Esophagus muscularis mucosa (tissue), 4 donors: ENCODE data around the gene ANTKMT. TPM values are rescaled to one million over a fixed set of nuclear protein-coding genes. Genes with fewer than 3 reads are reported as not detected.

Experiments
- DNase-seq: peaks from one replicate; pipeline ENCODE4 v3.0.0-alpha.2; 2017; ENCODE audit errors: extremely low spot score
- H3K27ac ChIP-seq, 4 donors: fragments of 200-600 bp; sonication (generic); replicated peaks in 1 of 4; 1 replicate in 3 of 4; 2 replicates in 1 of 4; pipeline ENCODE4 v1.5.1; 2016 to 2019; ENCODE audit warnings: mild to moderate bottlenecking in 1 of 4
- H3K27me3 ChIP-seq, 4 donors: fragments of 200-600 bp; sonication (generic); one replicate each; pipeline versions ENCODE4 v1.5.1 to v1.6.0; 2016 to 2019
- H3K36me3 ChIP-seq, 4 donors: fragments of 200-600 bp; sonication (generic); one replicate each; pipeline ENCODE4 v1.5.1; 2016 to 2019
- H3K4me1 ChIP-seq, 4 donors: fragments of 200-600 bp; sonication (generic); one replicate each; pipeline ENCODE4 v1.5.1; 2016 to 2019
- H3K4me3 ChIP-seq, 4 donors: fragments of 200-600 bp; sonication (generic); 1 replicate in 2 of 4; 2 replicates in 2 of 4; pipeline ENCODE4 v1.5.1; 2016 to 2019; ENCODE audit warnings: mild to moderate bottlenecking in 4 of 4, moderate library complexity in 1 of 4
- H3K9me3 ChIP-seq, 4 donors: fragments of 200-600 bp; sonication (generic); 1 replicate in 3 of 4; 2 replicates in 1 of 4; pipeline ENCODE4 v1.5.1; 2016 to 2019
- CTCF ChIP-seq, 3 experiments: fragments of 200-600 bp in 2 of 3; fragments of 450-650 bp in 1 of 3; sonication (generic) in 2 of 3; IDR thresholded peaks; one replicate each; pipeline ENCODE4 v1.5.1; 2017 to 2019; ENCODE audit warnings: antibody characterized with exemption in 3 of 3, mild to moderate bottlenecking in 2 of 3, moderate library complexity in 1 of 3
- EP300 ChIP-seq: sonication (generic); formaldehyde crosslinking; IDR thresholded peaks from one replicate; pipeline ENCODE4 v1.6.1; 2017; ENCODE audit warnings: antibody characterized with exemption
- POLR2A ChIP-seq: fragments of 450-650 bp; IDR thresholded peaks from one replicate; pipeline ENCODE4 v1.6.1; 2017; ENCODE audit warnings: antibody characterized with exemption, moderate library complexity, mild to moderate bottlenecking, low read depth
- POLR2AphosphoS5 ChIP-seq, 2 donors: sonication (generic); formaldehyde crosslinking; IDR thresholded peaks; one replicate each; pipeline ENCODE4 v1.6.1; 2017; ENCODE audit warnings: antibody characterized with exemption in 2 of 2
- WGBS: methylation state at CpG from one replicate; pipeline ENCODE4 v1.1.5; 2018; 5-methylcytosine and 5-hydroxymethylcytosine counted together
- intact Hi-C: fragments of 100-400 bp; cut with DNase I; formaldehyde crosslinking; loops from one replicate; pipeline ENCODE4 v1.15.1; 2023
- total RNA-seq, 4 donors: library from RNA; depleted of rRNA; stranded (reverse); fragments of >200 nt; gene quantifications; one replicate each; pipeline versions ENCODE4 v1.1.0 to v1.2.1, GENCODE V29; 2016

Gene ANTKMT
- total RNA-seq, 4 donors from 2014 or later = 26.5 to 48.6 (median 40.3) TPM

GRCh38 chr16:681746-682427 is 39.1 kb upstream of the ANTKMT start:
- WGBS = 71% methylated on average over 11 of the region's 28 CpGs
- intact Hi-C loops = no loop called here
- Histone ChIP-seq H3K27ac (peak overlapping the region in 1 of 4 donors; percentile 93), H3K4me3 (peak overlapping the region; percentile 4 to 98 (median 96)), H3K9me3 (no peaks in the 10 kb centered on the region), H3K36me3 (peaks cover 21 to 40% (median 30%) of the 10 kb centered on the region in 4 donors), H3K27me3 (no peaks in the 10 kb centered on the region), H3K4me1 (peaks cover 55 to 71% (median 64%) of the 10 kb centered on the region in 4 donors)
- no peak for DNase-seq
- TF ChIP-seq EP300 = no peak
- no peak for TF ChIP-seq CTCF (IDR thresholded peaks at IDR 0.05)
- TF ChIP-seq POLR2A = no peak
- TF ChIP-seq POLR2AphosphoS5 (IDR thresholded peaks at IDR 0.05) = no peak

- no peak for TF ChIP-seq EP300
- TF ChIP-seq POLR2AphosphoS5 (IDR thresholded peaks at IDR 0.05) = no peak
- H3K4me1 ChIP-seq = peaks cover 55 to 78% (median 64%) of the 10 kb centered on the region in 4 donors
- WGBS = 82% methylated on average over 21 of the region's 36 CpGs
- no peaks in the 10 kb centered on the region for H3K9me3 ChIP-seq
- peak overlapping the region in 3 of 4 donors; percentile 72 to 80 (median 80) for H3K4me3 ChIP-seq
- no peak for DNase-seq
- H3K27me3 ChIP-seq = no peaks in the 10 kb centered on the region
- intact Hi-C loops = no loop called here
- peaks cover 21 to 49% (median 39%) of the 10 kb centered on the region in 4 donors for H3K36me3 ChIP-seq
- peak overlapping the region in 1 of 4 donors; percentile 87 for H3K27ac ChIP-seq
These were observed 38.2 kb upstream of the ANTKMT start for GRCh38 chr16:682493-683395.

GRCh38 chr16:683396-684070 is 37.4 kb upstream of the ANTKMT start:
- H3K36me3 ChIP-seq = peaks cover 21 to 52% (median 40%) of the 10 kb centered on the region in 4 donors
- H3K4me3 ChIP-seq = peak overlapping the region; percentile 72 to 80 (median 79)
- H3K27ac ChIP-seq = peak overlapping the region; percentile 73 to 87 (median 80)
- WGBS = 28% methylated on average over 25 of the region's 57 CpGs
- intact Hi-C loops = no loop called here
- no peaks in the 10 kb centered on the region for H3K9me3 ChIP-seq
- no peaks in the 10 kb centered on the region for H3K27me3 ChIP-seq
- TF ChIP-seq CTCF (IDR thresholded peaks at IDR 0.05) (no peak), POLR2A (no peak), EP300 (no peak), POLR2AphosphoS5 (IDR thresholded peaks at IDR 0.05) (no peak)
- DNase-seq = no peak
- peaks cover 59 to 86% (median 69%) of the 10 kb centered on the region in 4 donors for H3K4me1 ChIP-seq

GRCh38 chr16:684071-684794 is 36.7 kb upstream of the ANTKMT start, which contains the start of gene JMJD8:
TSS of gene JMJD8 (minus strand) at chr16:684334. CDS start at chr16:684319, 15 bp downstream.
- H3K27me3 ChIP-seq = no peaks in the 10 kb centered on the region
- peaks cover 62 to 89% (median 71%) of the 10 kb centered on the region in 4 donors for H3K4me1 ChIP-seq
- TF ChIP-seq CTCF (IDR thresholded peaks at IDR 0.05) (peak in 1 of 3 experiments; percentile 18), POLR2AphosphoS5 (IDR thresholded peaks at IDR 0.05) (peak; percentile 86 to 94), POLR2A (peak; percentile 25), EP300 (no peak)
- DNase-seq = peak; percentile 97
- H3K4me3 ChIP-seq = peak within 1 kb of the TSS; percentile 72 to 80 (median 79)
- H3K9me3 ChIP-seq = no peaks in the 10 kb centered on the region
- 1% methylated on average over 28 of the region's 91 CpGs for WGBS
- peak within 1 kb of the TSS; percentile 73 to 87 (median 80) for H3K27ac ChIP-seq
- peaks cover 21 to 52% (median 40%) of the 10 kb centered on the region in 4 donors for H3K36me3 ChIP-seq
- intact Hi-C loops = no loop called here
